Panc1 (cell line): ENCODE data around the gene SRRT. TPM values are rescaled to one million over a fixed set of nuclear protein-coding genes. Genes with fewer than 3 reads are reported as not detected.

Experiments
- ATAC-seq: fragments of 200-7000 bp; cut with Tn5 transposase; 2 replicates; pipeline ENCODE4 v1.9.1; 2020; ENCODE audit warnings: mild to moderate bottlenecking, moderate library complexity
- BruUV-seq: library from RNA; stranded (reverse); fragments of 400-500 nt; replicated peaks from 2 replicates; lab custom pipeline; 2021; lab: Mats Ljungman, UMichigan
- CTCF ChIA-PET: fragments of 300-600 bp; sonication (Branson Sonifier 250); formaldehyde crosslinking; loops from one replicate; lab custom pipeline; 2022; ENCODE audit warnings: antibody characterized with exemption; lab: Charles Lee
- POLR2A ChIA-PET: fragments of 300-600 bp; sonication (Branson Sonifier 250); formaldehyde crosslinking; loops from one replicate; lab custom pipeline; 2022; ENCODE audit warnings: antibody characterized with exemption; lab: Charles Lee
- DNase-seq: peaks from one replicate; pipeline ENCODE4 v3.0.0-alpha.2; 2010; ENCODE audit warnings: low read depth, low spot score
- H3K27ac ChIP-seq: 2 replicates; pipeline ENCODE4 v1.5.1; 2011; ENCODE audit warnings: mild to moderate bottlenecking, low read length, inconsistent platforms
- H3K27me3 ChIP-seq: fragments of 200-500 bp; sonication (Bioruptor generic); 2 replicates; pipeline ENCODE4 v1.6.0; 2014; ENCODE audit warnings: low read length, inconsistent platforms; ENCODE audit not compliant: control insufficient read depth, insufficient read depth
- H3K36me3 ChIP-seq: fragments of 200-500 bp; sonication (Bioruptor generic); 2 replicates; pipeline ENCODE4 v1.5.1; 2014; ENCODE audit warnings: inconsistent platforms, mild to moderate bottlenecking, low read length, moderate library complexity; ENCODE audit not compliant: control insufficient read depth, insufficient read depth
- H3K4me1 ChIP-seq: 2 replicates; pipeline ENCODE4 v1.5.1; 2011; ENCODE audit warnings: inconsistent platforms, mild to moderate bottlenecking, low read length, moderate library complexity; ENCODE audit not compliant: control insufficient read depth, insufficient read depth
- H3K4me3 ChIP-seq, 2 experiments: 2 replicates each; pipeline ENCODE4 v1.5.1; 2011 to 2012; ENCODE audit warnings: low read depth in 2 of 2, low read length in 2 of 2, mild to moderate bottlenecking in 2 of 2, inconsistent platforms in 1 of 2, moderate library complexity in 1 of 2
- H3K9me3 ChIP-seq: fragments of 200-500 bp; sonication (Bioruptor generic); 2 replicates; pipeline ENCODE4 v1.5.1; 2014; ENCODE audit warnings: low read depth, mild to moderate bottlenecking, inconsistent platforms, low read length, moderate library complexity; ENCODE audit not compliant: control insufficient read depth, insufficient read depth
- POLR2AphosphoS5 ChIP-seq: IDR thresholded peaks from 2 replicates; pipeline ENCODE4 v1.6.1; 2012; ENCODE audit warnings: mild to moderate bottlenecking, low read depth, low read length, moderate library complexity
- SIN3A ChIP-seq: IDR thresholded peaks from 2 replicates; pipeline ENCODE4 v1.6.1; 2012; ENCODE audit warnings: low read depth, mild to moderate bottlenecking, low read length, moderate library complexity, borderline replicate concordance; ENCODE audit not compliant: insufficient read depth
- TCF7L2 ChIP-seq: IDR thresholded peaks from 2 replicates; pipeline ENCODE4 v1.6.1; 2011; ENCODE audit warnings: mild to moderate bottlenecking, low read depth, low read length, inconsistent platforms
- in situ Hi-C: cut with HindIII; loops from 2 replicates; pipeline ENCODE4 v1.10.0; 2016; ENCODE audit warnings: low sequenced_read_pairs, low pct_unique_long_range_greater_than_20kb
- intact Hi-C: fragments of 100-400 bp; cut with micrococcal nuclease; formaldehyde crosslinking; loops from one replicate; pipeline ENCODE4 v1.10.0; 2022; ENCODE audit not compliant: unreplicated experiment
- total RNA-seq: library from RNA; stranded (reverse); gene quantifications from one replicate; pipeline ENCODE4 v1.2.1, GENCODE V29; 2021; ENCODE audit not compliant: unreplicated experiment
- TF ChIP-seq, protein P1 (sequence below), 2 experiments: IDR thresholded peaks; 2 replicates each; pipeline ENCODE4 v1.6.1; 2011 to 2012; ENCODE audit warnings: low read depth in 2 of 2, control low read depth in 1 of 2, low read length in 1 of 2, mild to moderate bottlenecking in 1 of 2, moderate library complexity in 1 of 2; ENCODE audit not compliant: insufficient read depth in 1 of 2
- TF ChIP-seq, protein P2 (sequence below): fragments of 450-650 bp; IDR thresholded peaks from 2 replicates; pipeline ENCODE4 v1.5.1; 2017; ENCODE audit warnings: mild to moderate bottlenecking

The SRRT gene
- total RNA-seq, 1 experiment from 2014 or later, result 248 TPM

GRCh38 chr7:100863406-100863950 is 11.4 kb upstream of the SRRT start:
- CTCF ChIA-PET, result no interaction called here
- intact Hi-C loops, result no loop called here
- H3K4me3 ChIP-seq, result no peak overlapping the region
- H3K36me3 ChIP-seq, result peaks cover 2% of the 10 kb centered on the region; the same call in 1 of the 2 replicates
- DNase-seq, result no peak
- TF ChIP-seq POLR2AphosphoS5, result no peak
- TF ChIP-seq, protein P1, sequence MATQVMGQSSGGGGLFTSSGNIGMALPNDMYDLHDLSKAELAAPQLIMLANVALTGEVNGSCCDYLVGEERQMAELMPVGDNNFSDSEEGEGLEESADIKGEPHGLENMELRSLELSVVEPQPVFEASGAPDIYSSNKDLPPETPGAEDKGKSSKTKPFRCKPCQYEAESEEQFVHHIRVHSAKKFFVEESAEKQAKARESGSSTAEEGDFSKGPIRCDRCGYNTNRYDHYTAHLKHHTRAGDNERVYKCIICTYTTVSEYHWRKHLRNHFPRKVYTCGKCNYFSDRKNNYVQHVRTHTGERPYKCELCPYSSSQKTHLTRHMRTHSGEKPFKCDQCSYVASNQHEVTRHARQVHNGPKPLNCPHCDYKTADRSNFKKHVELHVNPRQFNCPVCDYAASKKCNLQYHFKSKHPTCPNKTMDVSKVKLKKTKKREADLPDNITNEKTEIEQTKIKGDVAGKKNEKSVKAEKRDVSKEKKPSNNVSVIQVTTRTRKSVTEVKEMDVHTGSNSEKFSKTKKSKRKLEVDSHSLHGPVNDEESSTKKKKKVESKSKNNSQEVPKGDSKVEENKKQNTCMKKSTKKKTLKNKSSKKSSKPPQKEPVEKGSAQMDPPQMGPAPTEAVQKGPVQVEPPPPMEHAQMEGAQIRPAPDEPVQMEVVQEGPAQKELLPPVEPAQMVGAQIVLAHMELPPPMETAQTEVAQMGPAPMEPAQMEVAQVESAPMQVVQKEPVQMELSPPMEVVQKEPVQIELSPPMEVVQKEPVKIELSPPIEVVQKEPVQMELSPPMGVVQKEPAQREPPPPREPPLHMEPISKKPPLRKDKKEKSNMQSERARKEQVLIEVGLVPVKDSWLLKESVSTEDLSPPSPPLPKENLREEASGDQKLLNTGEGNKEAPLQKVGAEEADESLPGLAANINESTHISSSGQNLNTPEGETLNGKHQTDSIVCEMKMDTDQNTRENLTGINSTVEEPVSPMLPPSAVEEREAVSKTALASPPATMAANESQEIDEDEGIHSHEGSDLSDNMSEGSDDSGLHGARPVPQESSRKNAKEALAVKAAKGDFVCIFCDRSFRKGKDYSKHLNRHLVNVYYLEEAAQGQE (IDR thresholded peaks at IDR 0.05; ENCODE audit: insufficient read depth in 1 of 2, low read depth in 2 of 2, low read length in 1 of 2), result no peak
- TF ChIP-seq, protein P2, sequence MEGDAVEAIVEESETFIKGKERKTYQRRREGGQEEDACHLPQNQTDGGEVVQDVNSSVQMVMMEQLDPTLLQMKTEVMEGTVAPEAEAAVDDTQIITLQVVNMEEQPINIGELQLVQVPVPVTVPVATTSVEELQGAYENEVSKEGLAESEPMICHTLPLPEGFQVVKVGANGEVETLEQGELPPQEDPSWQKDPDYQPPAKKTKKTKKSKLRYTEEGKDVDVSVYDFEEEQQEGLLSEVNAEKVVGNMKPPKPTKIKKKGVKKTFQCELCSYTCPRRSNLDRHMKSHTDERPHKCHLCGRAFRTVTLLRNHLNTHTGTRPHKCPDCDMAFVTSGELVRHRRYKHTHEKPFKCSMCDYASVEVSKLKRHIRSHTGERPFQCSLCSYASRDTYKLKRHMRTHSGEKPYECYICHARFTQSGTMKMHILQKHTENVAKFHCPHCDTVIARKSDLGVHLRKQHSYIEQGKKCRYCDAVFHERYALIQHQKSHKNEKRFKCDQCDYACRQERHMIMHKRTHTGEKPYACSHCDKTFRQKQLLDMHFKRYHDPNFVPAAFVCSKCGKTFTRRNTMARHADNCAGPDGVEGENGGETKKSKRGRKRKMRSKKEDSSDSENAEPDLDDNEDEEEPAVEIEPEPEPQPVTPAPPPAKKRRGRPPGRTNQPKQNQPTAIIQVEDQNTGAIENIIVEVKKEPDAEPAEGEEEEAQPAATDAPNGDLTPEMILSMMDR, result no peak
- no peak for TF ChIP-seq SIN3A
- no peak for TF ChIP-seq TCF7L2
- no peaks in the 10 kb centered on the region for H3K9me3 ChIP-seq
- H3K27me3 ChIP-seq, result no peaks in the 10 kb centered on the region
- POLR2A ChIA-PET, result no interaction called here
- BruUV-seq, result no TSS peak
- in situ Hi-C loops, result no loop called here
- H3K27ac ChIP-seq, result no peak overlapping the region
- ATAC-seq, result no peak
- peaks cover 10% of the 10 kb centered on the region for H3K4me1 ChIP-seq

- no peak for TF ChIP-seq SIN3A
- TF ChIP-seq, protein P1 (IDR thresholded peaks at IDR 0.05; ENCODE audit: insufficient read depth in 1 of 2, low read depth in 2 of 2, low read length in 1 of 2), result no peak
- TF ChIP-seq, protein P2, result no peak
- TF ChIP-seq POLR2AphosphoS5, result no peak
- no peak for TF ChIP-seq TCF7L2
- ATAC-seq (no peak), DNase-seq (no peak)
- Histone ChIP-seq H3K27ac (no peak overlapping the region), H3K36me3 (peaks cover 2% of the 10 kb centered on the region; the same call in 1 of the 2 replicates), H3K4me1 (peaks cover 10% of the 10 kb centered on the region), H3K27me3 (no peaks in the 10 kb centered on the region), H3K4me3 (no peak overlapping the region), H3K9me3 (no peaks in the 10 kb centered on the region)
- in situ Hi-C loops (no loop called here), intact Hi-C loops (no loop called here)
- no TSS peak for BruUV-seq
- POLR2A ChIA-PET, result no interaction called here
- CTCF ChIA-PET, result no interaction called here
Measured at GRCh38 chr7:100864263-100864845, 10.5 kb upstream of the SRRT start.
